Inflammatory macrophage treated with lipopolysaccharide for 1 hour (primary cell): Measurements from ENCODE around the gene SPRTN.
A peak's percentile ranks its signal among the peaks of the same experiment; 100 is the strongest.

Experiments
- DNase-seq, 2 donors: peaks; one replicate each; pipeline ENCODE4 v3.0.0-alpha.2; 2020 to 2022

Gene SPRTN

DNA sequence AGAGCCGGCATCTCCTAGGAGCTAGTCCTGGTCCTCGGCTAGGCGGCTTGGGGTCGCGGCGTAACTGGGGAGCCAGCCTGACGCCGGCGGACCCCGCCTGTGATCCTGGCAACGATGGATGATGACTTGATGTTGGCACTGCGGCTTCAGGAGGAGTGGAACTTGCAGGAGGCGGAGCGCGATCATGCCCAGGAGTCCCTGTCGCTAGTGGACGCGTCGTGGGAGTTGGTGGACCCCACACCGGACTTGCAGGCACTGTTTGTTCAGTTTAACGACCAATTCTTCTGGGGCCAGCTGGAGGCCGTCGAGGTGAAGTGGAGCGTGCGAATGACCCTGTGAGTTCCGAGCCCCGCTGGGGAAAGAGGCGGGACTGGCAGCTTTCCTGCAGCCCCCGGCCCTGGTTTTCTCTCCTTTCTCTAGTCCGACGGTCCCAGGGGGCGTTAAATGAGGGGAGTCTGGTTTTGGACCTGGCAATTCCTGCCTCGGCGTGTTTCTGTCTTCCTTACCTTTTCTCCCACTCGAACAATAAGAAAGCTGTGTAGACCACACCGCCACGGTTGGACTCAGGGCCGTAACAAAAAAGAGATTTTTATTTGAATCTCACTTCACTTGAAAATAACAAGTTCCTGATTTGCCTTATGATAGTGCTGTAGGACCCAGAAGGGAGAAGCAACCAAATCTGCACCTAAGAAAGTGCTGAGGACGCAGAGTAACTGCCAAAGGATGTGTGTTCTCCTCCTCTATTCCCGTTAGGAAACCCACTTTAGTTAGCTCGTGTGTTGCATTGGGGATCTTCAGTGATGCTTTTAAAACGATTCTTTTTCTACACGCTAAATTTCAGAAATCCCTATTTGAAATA lies at the start of gene SPRTN:
TSS of gene SPRTN (plus strand) at position 24 of the 859 bp plus-strand sequence. CDS start at position 115, 91 bp downstream.
- peak in 1 of 2 donors; percentile 13 for DNase-seq

DNA sequence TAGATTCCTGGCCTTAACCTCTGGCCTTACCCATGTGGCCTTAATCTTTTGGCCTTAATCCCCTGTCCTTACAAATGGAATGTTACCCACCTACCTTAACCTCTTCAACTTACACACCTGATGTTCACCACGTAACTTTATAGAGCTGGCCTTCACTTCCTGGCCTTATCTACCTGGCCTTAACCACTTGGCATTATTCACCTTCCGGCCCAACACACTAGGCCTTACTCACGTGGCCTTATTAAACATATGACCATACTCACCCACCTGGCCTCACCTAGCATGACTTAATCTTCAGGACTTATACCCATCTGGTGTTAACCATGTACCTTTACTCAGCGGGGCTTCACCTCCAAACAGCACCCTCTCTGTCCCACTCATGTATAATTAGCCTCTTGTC lies 42.2 kb upstream of the SPRTN start:
- no peak for DNase-seq

DNA sequence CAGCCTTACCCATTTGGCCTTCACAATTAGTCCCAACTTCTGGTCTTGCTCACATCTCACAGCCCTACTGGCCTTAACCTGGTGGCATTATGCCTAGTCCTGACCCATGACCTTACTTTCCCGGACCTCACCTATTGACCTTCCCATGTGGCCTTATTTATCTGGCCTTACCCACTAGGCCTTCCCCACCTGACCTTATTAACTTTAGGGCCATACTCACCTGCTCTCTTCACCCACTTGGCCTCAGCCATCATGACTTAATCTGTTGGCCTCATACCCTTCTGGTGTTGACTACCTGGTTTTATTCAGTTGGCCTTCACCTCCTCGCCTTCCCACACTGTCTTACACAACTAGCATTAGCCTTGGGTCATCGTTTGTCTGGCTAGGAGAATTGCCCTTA lies 36.1 kb upstream of the SPRTN start:
- DNase-seq: no peak

GRCh38 chr1:231310391-231310934 lies 27.6 kb upstream of the SPRTN start:
- no peak for DNase-seq

DNA sequence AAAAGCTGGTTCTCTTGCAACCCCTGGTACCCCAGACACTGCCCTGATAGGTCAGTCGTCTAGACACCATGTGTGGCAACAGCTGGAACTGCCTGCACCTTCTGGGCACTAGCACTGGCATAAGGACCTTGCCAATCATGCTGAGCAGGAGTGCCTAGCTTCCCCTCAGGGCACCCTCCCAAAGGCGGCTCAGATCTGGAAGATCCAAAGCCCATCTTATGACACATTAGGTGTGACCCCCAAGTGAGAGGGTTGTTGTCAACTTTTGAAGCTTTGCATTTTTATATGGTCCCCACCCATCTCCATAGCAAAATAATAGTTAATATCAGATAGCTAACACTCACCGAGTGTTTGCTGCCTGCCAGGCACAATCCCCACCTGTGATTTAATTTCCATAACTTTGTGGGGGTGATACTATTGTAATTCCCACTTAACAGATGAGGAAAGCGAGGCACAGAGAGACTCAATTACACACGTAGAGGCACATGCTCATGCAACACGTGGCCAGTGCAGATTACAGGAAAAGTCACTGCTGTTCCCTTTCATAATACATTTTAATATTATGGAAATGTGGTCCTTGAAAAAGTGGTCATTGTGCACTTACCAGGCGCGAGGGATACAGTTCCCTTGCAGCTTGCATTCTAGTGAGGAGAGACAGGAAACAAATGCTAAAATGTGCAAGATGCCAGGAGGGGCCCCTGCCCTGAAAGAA lies 26.2 kb upstream of the SPRTN start:
- DNase-seq: no peak

GRCh38 chr1:231312432-231312788 lies 25.7 kb upstream of the SPRTN start:
- DNase-seq: no peak

- no peak for DNase-seq
These were observed 24.4 kb upstream of the SPRTN start for GRCh38 chr1:231313661-231314060.

DNA sequence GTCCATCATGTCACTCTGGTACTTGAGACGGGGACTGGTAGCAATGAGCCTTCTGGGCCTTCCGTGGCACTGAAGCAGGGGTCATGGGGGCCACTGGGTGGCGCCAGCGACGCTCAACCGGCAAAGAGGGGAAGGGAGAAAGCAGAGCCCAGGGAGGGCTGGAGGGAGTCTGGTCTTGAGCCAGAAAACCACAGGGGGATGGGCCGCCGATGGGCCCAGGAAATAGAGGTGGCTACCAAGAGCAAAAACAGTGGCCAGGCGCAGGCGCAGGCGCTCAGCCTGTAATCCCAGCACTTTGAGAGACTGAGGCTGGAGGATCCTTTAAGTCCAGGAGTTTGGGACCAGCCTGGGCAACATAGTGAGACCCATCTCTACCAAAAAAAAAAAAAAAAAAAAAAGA lies 22.2 kb upstream of the SPRTN start:
- peak; percentile 14 to 55 for DNase-seq

GRCh38 chr1:231317306-231318014 lies 20.6 kb upstream of the SPRTN start:
- DNase-seq: no peak

- no peak for DNase-seq
These were observed 20.1 kb upstream of the SPRTN start for GRCh38 chr1:231318015-231318355.

GRCh38 chr1:231318568-231318967 lies 19.5 kb upstream of the SPRTN start:
- no peak for DNase-seq

GRCh38 chr1:231319080-231319479 lies 19.0 kb upstream of the SPRTN start:
- DNase-seq: no peak

DNA sequence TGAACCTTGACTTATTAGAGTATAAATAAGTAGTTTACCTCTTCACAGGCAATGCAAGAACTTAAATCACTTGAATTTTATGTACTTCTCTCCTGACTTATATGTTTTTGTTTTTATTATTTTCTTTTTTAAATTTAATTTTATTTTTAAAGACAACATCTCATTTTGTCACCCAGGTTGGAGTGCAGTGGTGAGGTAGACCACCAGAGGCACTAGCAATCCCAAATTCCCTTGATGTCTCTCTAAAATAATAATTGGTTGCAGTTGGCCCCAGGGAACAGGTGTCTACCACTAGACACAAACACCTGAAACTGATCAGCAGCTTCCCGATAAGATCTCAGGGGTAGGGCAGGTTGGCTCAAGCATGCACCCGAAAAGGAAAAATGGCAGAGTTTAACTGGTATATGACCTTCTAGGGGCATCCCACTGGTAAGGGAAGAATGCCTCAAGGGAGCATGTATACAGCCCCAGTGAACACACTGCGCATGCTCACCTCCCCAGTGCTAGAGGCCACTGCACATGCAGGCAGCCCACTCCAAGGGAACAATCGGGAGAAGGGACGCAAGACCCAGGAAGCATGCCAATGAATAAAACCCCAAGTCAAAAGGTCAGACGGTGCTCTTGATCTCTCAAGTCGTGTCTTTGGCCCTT lies 15.1 kb upstream of the SPRTN start:
- DNase-seq: no peak

- DNase-seq: no peak
These were observed 13.4 kb upstream of the SPRTN start for GRCh38 chr1:231324660-231325059.

DNA sequence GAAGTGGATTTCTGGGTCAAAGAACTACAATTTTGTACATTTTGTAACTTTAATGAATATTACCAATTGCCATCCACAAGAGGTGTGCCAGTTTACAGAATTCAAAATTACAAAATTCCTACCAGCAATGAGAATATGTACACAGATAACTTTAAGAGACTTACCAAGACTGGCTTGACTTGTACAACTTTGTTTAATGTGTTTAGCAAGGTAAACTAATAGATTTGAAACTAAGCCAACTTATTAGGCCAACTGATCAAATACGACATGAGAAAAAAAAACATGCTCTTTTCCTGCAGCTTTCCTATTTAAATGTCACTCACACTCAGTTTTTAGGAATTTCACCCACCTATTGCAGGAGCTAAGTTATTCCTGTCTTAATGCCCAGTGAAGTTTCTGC lies 11.8 kb upstream of the SPRTN start:
- DNase-seq: no peak

DNA sequence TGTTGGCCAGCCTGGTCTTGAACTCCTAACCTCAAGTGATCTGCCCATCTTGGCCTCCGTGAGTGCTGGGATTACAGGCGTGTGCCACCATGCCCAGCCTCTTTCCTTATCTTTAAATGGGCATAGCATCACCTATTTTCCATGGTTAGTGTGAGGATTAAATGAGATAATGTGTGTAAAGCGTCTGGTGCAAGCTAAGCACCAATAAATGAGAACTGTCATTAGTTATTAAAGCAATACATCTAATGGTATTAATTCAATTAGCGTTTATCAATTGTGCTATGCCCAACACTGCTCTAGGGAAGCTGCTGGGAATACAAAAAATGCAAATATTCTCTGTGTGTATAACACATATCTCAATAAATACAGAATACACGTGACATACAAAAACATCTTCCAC lies 10.5 kb upstream of the SPRTN start:
- DNase-seq: no peak

- DNase-seq: no peak
These were observed 8.6 kb upstream of the SPRTN start for GRCh38 chr1:231329483-231329882.

- DNase-seq: no peak
These were observed 5.3 kb upstream of the SPRTN start for GRCh38 chr1:231332761-231333160.

DNA sequence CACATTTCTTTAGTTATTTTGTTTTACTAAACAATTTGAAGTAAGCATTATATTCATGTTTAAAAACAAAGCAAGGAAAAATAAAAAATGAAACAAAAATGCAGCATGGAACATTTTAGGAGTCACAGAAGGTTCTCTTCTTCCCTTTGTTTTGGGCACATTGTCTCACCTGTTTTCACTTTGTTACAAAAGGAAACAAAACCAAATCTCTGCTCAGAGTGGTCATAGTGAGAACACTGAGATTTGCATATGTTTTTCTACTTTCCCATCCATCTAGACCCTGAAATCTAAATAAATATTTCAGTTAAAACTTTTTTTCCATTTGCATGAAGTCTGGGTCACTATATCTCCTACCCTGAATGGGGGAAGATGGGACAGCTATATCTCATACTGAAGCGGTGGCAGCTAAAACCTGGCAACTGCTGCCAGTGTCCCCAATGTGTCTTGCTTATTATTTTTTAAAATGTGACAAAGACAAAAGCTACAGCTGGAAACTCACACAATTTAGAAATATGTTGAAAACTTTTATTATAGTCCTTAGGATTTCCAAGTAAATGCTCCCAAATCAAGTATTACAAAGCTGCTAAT lies 3.9 kb upstream of the SPRTN start:
- DNase-seq: no peak

GRCh38 chr1:231334952-231335351 lies 3.1 kb upstream of the SPRTN start:
- DNase-seq: no peak

DNA sequence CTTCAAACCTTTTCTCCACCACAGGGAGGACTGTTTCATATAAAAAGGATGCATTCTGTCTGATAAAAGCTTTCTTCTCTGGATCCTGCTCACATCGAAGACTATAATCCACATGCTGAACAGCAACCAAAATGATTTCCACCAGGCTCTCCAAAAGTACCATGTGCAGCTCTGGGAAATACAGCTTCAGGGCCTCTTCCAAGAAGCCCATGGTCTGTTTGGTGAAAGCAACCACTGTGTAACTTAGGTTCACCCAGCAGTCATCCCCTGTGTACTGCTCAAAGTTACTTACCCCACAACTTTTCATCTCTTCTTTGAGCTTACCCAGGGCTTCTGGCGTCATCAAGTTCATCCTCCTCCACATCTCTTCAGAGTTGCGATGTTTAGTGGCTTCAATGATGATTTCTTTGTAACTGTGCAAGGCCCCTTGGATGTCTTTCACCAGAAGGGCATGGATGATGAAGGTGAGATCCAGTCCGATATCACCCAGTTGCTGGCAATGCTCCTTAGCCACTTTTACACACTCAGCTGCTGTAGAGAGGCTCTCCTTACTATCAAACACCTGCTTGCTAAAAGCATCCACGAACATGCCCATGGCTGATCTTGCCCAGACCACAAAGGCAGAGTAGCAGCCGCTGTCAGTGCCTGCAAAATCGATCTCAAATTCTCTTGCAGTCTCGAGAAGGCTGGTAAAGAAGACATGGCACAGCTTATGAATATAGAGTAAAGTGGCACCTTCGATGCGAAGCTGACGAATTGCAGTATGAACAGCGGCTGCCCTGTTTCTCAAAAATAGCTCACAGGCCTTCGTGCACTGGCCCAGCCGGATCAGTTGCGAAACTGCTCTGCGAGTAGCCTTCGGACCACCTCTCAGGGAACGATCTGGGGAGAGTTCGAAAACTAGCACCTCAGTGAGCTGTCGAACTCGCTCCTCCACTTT lies 2.2 kb upstream of the SPRTN start:
- DNase-seq: no peak
